GM21723 (cell line): ENCODE data around the gene ZNF74.
"Not testable (repeated sequence)": the region's sequence is repeated elsewhere in the genome, so short reads cannot be mapped to it uniquely, and the experiment has no call there.

Experiments
- ATAC-seq: cut with Tn5 transposase; IDR thresholded peaks from one replicate; pipeline ENCODE4 v1.9.1; 2021; ENCODE audit warnings: mild to moderate bottlenecking, moderate library complexity; ENCODE audit not compliant: unreplicated experiment

The ZNF74 gene

GRCh38 chr22:20441631-20442484, 47.9 kb downstream of the ZNF74 start:
- ATAC-seq: no peak

GRCh38 chr22:20442485-20443284, 48.7 kb downstream of the ZNF74 start:
- no peak for ATAC-seq

GRCh38 chr22:20444325-20444724, 50.4 kb downstream of the ZNF74 start:
- no peak for ATAC-seq

GRCh38 chr22:20446383-20446970, 52.5 kb downstream of the ZNF74 start:
- ATAC-seq: no peak

- no peak for ATAC-seq
These were observed 54.7 kb downstream of the ZNF74 start for GRCh38 chr22:20448630-20449029.

- no peak for ATAC-seq
These were observed 56.0 kb downstream of the ZNF74 start for GRCh38 chr22:20449819-20450550.

- no peak for ATAC-seq
These were observed 56.6 kb downstream of the ZNF74 start for GRCh38 chr22:20450551-20450906.

GRCh38 chr22:20451129-20451778, 57.3 kb downstream of the ZNF74 start:
- ATAC-seq: not testable (repeated sequence)

GRCh38 chr22:20451920-20452319, 58.0 kb downstream of the ZNF74 start:
- ATAC-seq: no peak

- no peak for ATAC-seq
These were observed 59.3 kb downstream of the ZNF74 start for GRCh38 chr22:20453222-20453621.

GRCh38 chr22:20455709-20456063, 61.7 kb downstream of the ZNF74 start:
- ATAC-seq: no peak

GRCh38 chr22:20456064-20456721, 62.2 kb downstream of the ZNF74 start:
- ATAC-seq: no peak

- no peak for ATAC-seq
These were observed 62.7 kb downstream of the ZNF74 start for GRCh38 chr22:20456722-20457076.

GRCh38 chr22:20457506-20458240, 63.7 kb downstream of the ZNF74 start:
- ATAC-seq: no peak
